HepG2 (cell line): ENCODE results near the gene ADAM8.

Source experiments
- EED ChIP-seq: sonication (generic); formaldehyde crosslinking; IDR thresholded peaks from 2 replicates; pipeline ENCODE4 v1.5.0; 2020; ENCODE audit warnings: mild to moderate bottlenecking, missing genetic modification reagents
- HNRNPUL1 ChIP-seq: fragments of 200-400 bp; formaldehyde crosslinking; IDR thresholded peaks from 2 replicates; pipeline ENCODE4 v1.6.1; 2017; ENCODE audit warnings: low read depth, mild to moderate bottlenecking, low read length, moderate library complexity
- JUNB ChIP-seq: sonication (generic); formaldehyde crosslinking; IDR thresholded peaks from 2 replicates; pipeline ENCODE4 v1.8.0; 2022; ENCODE audit warnings: missing genetic modification reagents, mild to moderate bottlenecking, borderline replicate concordance
- POLR2A ChIP-seq, 2 experiments: IDR thresholded peaks; 2 replicates each; pipeline ENCODE4 v1.6.1; 2011; ENCODE audit warnings: low read depth in 2 of 2, low read length in 2 of 2, mild to moderate bottlenecking in 1 of 2, moderate library complexity in 1 of 2; ENCODE audit not compliant: insufficient read depth in 1 of 2
- SP1 ChIP-seq, 2 experiments: fragments of 450-650 bp in 1 of 2; sonication (generic) in 1 of 2; formaldehyde crosslinking in 1 of 2; IDR thresholded peaks; 2 replicates each; pipeline versions ENCODE4 v1.4.0 to v1.6.1; 2016 to 2020; ENCODE audit warnings: missing genetic modification reagents in 1 of 2
- SP140L ChIP-seq: sonication (generic); formaldehyde crosslinking; IDR thresholded peaks from 2 replicates; pipeline ENCODE4 v1.4.0; 2020; ENCODE audit warnings: missing genetic modification reagents, borderline replicate concordance
- ZFAT ChIP-seq: sonication (generic); formaldehyde crosslinking; conservative IDR thresholded peaks from 2 replicates; pipeline ENCODE4 v1.8.1; 2023; ENCODE audit warnings: missing genetic modification reagents, inconsistent platforms
- ZFP36 ChIP-seq: fragments of 150-350 bp; IDR thresholded peaks from 2 replicates; pipeline ENCODE4 v1.6.1; 2018; ENCODE audit warnings: borderline replicate concordance, low read length, low read depth; ENCODE audit not compliant: partially characterized antibody
- ZFP36L2 ChIP-seq: sonication (generic); formaldehyde crosslinking; IDR thresholded peaks from 2 replicates; pipeline ENCODE4 v1.4.0; 2020; ENCODE audit warnings: missing genetic modification reagents
- ZMYM3 ChIP-seq: sonication (generic); formaldehyde crosslinking; IDR thresholded peaks from 2 replicates; pipeline ENCODE4 v1.5.1; 2020; ENCODE audit warnings: mild to moderate bottlenecking, missing genetic modification reagents
- TF ChIP-seq, protein P1 (sequence below): sonication (generic); formaldehyde crosslinking; IDR thresholded peaks from 2 replicates; pipeline ENCODE4 v1.5.0; 2020; ENCODE audit warnings: mild to moderate bottlenecking, missing genetic modification reagents, moderate library complexity
- TF ChIP-seq, protein P2 (sequence below): sonication (generic); formaldehyde crosslinking; IDR thresholded peaks from 2 replicates; pipeline ENCODE4 v1.5.1; 2020; ENCODE audit warnings: mild to moderate bottlenecking, missing genetic modification reagents

DNA sequence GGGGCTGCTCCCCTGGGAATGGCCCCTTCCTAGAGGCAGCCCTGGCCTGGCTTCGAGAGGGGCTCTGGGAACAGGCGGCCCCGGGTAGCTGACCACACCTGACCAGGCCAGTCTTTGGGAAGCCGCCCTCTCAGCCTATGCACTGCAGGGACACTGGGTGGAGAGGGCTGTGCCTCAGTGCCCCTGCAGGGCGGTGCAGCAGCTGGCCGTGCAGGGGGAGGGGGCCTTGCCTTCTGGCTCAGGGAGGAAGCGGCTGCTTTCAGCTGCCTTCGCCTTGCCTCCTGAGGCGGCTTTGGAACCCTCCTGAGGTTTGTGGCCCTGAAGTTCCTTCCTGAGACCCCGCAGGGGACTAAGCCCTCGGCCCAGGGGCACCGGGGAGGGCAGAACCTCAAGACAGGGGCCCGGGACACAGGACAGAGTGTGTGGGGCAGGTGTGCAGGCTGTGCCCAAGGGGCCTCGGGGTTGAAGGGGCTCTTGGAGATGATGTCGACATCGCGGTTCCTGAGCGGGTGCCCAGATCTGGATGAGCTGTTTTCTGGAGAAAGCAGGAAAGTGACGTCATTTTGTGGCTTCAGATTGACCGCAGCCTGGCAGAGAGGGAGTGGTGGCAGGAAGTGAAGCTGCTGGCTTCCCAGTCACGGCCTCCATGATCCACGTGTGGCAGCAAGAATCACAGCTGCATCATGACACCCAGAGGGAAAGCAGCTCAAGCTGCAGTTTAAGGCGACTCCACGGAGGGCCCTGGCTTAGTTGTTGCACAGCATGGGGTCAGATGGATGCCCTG is 17.7 kb downstream of the ADAM8 start:
- TF ChIP-seq POLR2A (IDR thresholded peaks at IDR 0.05; ENCODE audit: insufficient read depth in 1 of 2, low read depth in 2 of 2, low read length in 2 of 2) (no peak), ZMYM3 (CRISPR knock-in tag) (no peak), SP140L (CRISPR knock-in tag) (no peak), HNRNPUL1 (no peak), SP1 (IDR thresholded peaks at IDR 0.05) (no peak), SP1 (CRISPR knock-in tag; IDR thresholded peaks at IDR 0.05) (no peak), ZFP36 (no peak), EED (CRISPR knock-in tag) (no peak), ZFP36L2 (CRISPR knock-in tag) (no peak), ZFAT (CRISPR knock-in tag) (no peak), JUNB (CRISPR knock-in tag) (no peak)
- TF ChIP-seq, protein P1, sequence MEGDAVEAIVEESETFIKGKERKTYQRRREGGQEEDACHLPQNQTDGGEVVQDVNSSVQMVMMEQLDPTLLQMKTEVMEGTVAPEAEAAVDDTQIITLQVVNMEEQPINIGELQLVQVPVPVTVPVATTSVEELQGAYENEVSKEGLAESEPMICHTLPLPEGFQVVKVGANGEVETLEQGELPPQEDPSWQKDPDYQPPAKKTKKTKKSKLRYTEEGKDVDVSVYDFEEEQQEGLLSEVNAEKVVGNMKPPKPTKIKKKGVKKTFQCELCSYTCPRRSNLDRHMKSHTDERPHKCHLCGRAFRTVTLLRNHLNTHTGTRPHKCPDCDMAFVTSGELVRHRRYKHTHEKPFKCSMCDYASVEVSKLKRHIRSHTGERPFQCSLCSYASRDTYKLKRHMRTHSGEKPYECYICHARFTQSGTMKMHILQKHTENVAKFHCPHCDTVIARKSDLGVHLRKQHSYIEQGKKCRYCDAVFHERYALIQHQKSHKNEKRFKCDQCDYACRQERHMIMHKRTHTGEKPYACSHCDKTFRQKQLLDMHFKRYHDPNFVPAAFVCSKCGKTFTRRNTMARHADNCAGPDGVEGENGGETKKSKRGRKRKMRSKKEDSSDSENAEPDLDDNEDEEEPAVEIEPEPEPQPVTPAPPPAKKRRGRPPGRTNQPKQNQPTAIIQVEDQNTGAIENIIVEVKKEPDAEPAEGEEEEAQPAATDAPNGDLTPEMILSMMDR (CRISPR knock-in tag), result no peak
- TF ChIP-seq, protein P2, sequence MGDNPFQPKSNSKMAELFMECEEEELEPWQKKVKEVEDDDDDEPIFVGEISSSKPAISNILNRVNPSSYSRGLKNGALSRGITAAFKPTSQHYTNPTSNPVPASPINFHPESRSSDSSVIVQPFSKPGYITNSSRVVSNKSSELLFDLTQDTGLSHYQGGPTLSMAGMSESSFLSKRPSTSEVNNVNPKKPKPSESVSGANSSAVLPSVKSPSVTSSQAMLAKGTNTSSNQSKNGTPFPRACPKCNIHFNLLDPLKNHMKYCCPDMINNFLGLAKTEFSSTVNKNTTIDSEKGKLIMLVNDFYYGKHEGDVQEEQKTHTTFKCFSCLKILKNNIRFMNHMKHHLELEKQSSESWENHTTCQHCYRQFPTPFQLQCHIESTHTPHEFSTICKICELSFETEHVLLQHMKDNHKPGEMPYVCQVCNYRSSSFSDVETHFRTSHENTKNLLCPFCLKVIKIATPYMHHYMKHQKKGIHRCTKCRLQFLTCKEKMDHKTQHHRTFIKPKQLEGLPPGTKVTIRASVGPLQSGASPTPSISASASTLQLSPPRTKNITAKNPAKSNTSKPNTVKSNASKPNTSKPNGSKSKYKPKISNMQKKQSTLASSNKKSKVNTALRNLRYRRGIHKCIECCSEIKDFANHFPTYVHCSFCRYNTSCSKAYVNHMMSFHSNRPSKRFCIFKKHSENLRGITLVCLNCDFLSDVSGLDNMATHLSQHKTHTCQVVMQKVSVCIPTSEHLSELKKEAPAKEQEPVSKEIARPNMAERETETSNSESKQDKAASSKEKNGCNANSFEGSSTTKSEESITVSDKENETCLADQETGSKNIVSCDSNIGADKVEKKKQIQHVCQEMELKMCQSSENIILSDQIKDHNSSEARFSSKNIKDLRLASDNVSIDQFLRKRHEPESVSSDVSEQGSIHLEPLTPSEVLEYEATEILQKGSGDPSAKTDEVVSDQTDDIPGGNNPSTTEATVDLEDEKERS (CRISPR knock-in tag), result no peak
